OCI-LY7 (cell line): ENCODE results near the gene GBE1. TPM values are rescaled to one million over a fixed set of nuclear protein-coding genes. Genes with fewer than 3 reads are reported as not detected.

ENCODE experiments used
- BruUV-seq: library from RNA; stranded (reverse); fragments of 400-500 nt; replicated peaks from 2 replicates; lab custom pipeline; 2021; lab: Mats Ljungman, UMichigan
- CTCF ChIA-PET: fragments of 300-600 bp; sonication (Branson Sonifier 250); formaldehyde crosslinking; loops from one replicate; lab custom pipeline; 2022; ENCODE audit warnings: antibody characterized with exemption; ENCODE audit not compliant: unreplicated experiment; lab: Charles Lee
- POLR2A ChIA-PET: fragments of 300-600 bp; sonication (Branson Sonifier 250); formaldehyde crosslinking; loops from one replicate; lab custom pipeline; 2022; ENCODE audit warnings: antibody characterized with exemption; lab: Charles Lee
- DNase-seq: peaks from one replicate; pipeline ENCODE4 v3.0.0-alpha.2; 2015; ENCODE audit warnings: low spot score
- H2AFZ ChIP-seq: fragments of 200-600 bp; sonication (generic), shearing (Covaris generic); 2 replicates; pipeline ENCODE4 v1.6.1; 2014; ENCODE audit warnings: mild to moderate bottlenecking, antibody characterized with exemption, low read length, moderate library complexity
- H3K27ac ChIP-seq: fragments of 200-600 bp; sonication (generic); 2 replicates; pipeline ENCODE4 v1.5.1; 2014; ENCODE audit warnings: mixed run types, low read depth, mild to moderate bottlenecking, moderate library complexity, low read length, inconsistent platforms; ENCODE audit not compliant: poor library complexity, severe bottlenecking
- H3K36me3 ChIP-seq: fragments of 200-600 bp; sonication (generic); 2 replicates; pipeline ENCODE4 v1.6.1; 2014; ENCODE audit warnings: mild to moderate bottlenecking, antibody characterized with exemption, low read length, moderate library complexity, mixed read lengths; ENCODE audit not compliant: insufficient read depth
- H3K4me1 ChIP-seq: fragments of 200-600 bp; sonication (generic); 2 replicates; pipeline ENCODE4 v1.5.1; 2014; ENCODE audit warnings: mild to moderate bottlenecking, low read length; ENCODE audit not compliant: insufficient read depth, poor library complexity, severe bottlenecking
- H3K4me2 ChIP-seq: fragments of 200-600 bp; sonication (generic); 2 replicates; pipeline ENCODE4 v1.6.1; 2014; ENCODE audit warnings: mild to moderate bottlenecking, low read length
- H3K4me3 ChIP-seq: fragments of 200-600 bp; sonication (generic); 2 replicates; pipeline ENCODE4 v1.5.1; 2014; ENCODE audit warnings: mild to moderate bottlenecking, low read depth, low read length; ENCODE audit not compliant: poor library complexity, severe bottlenecking
- H3K79me2 ChIP-seq: fragments of 200-600 bp; sonication (generic); 2 replicates; pipeline ENCODE4 v1.6.1; 2016; ENCODE audit warnings: low read depth, mild to moderate bottlenecking, low read length, moderate library complexity, mixed read lengths; ENCODE audit not compliant: insufficient read depth
- H3K9me2 ChIP-seq: fragments of 200-600 bp; sonication (generic); 2 replicates; pipeline ENCODE4 v1.6.1; 2016; ENCODE audit warnings: mild to moderate bottlenecking, low read length, mixed read lengths; ENCODE audit not compliant: insufficient read depth
- H3K9me3 ChIP-seq: fragments of 200-600 bp; sonication (generic); 2 replicates; pipeline ENCODE4 v1.6.1; 2014; ENCODE audit warnings: mild to moderate bottlenecking, mixed run types, low read length, mixed read lengths
- H4K20me1 ChIP-seq: fragments of 200-600 bp; sonication (generic); 2 replicates; pipeline ENCODE4 v1.6.1; 2014; ENCODE audit warnings: mild to moderate bottlenecking, antibody characterized with exemption, low read length, moderate library complexity, mixed read lengths; ENCODE audit not compliant: insufficient read depth
- EZH2phosphoT487 ChIP-seq: fragments of 200-600 bp; sonication (generic); IDR thresholded peaks from 2 replicates; pipeline ENCODE4 v1.6.1; 2018; ENCODE audit warnings: low read depth, borderline replicate concordance, mild to moderate bottlenecking, mixed run types, antibody characterized with exemption, low read length, moderate library complexity, mixed read lengths
- intact Hi-C: fragments of 100-400 bp; cut with micrococcal nuclease; formaldehyde crosslinking; loops from one replicate; pipeline ENCODE4 v1.10.0; 2022; ENCODE audit not compliant: unreplicated experiment
- total RNA-seq, 2 experiments: library from RNA; depleted of rRNA in 1 of 2; stranded (reverse); fragments of >200 nt in 1 of 2; shearing (Covaris generic) in 1 of 2; gene quantifications; 2 replicates each; pipeline ENCODE4 v1.2.3, GENCODE V29; 2014 to 2022
- TF ChIP-seq, protein P1 (sequence below): fragments of 200-600 bp; sonication (generic); conservative IDR thresholded peaks from 2 replicates; pipeline ENCODE4 v1.5.1; 2014; ENCODE audit warnings: mild to moderate bottlenecking, antibody characterized with exemption, low read length, moderate library complexity, mixed read lengths

The GBE1 gene
- total RNA-seq, 2 experiments from 2014 or later = 10.7 to 24.4 TPM

- H3K9me3 ChIP-seq = no peaks in the 10 kb centered on the region
- H4K20me1 ChIP-seq = no peaks in the 10 kb centered on the region
- intact Hi-C loops = no loop called here
- no peaks in the 10 kb centered on the region for H3K36me3 ChIP-seq
- H2AFZ ChIP-seq = no peak overlapping the region
- TF ChIP-seq, protein P1, sequence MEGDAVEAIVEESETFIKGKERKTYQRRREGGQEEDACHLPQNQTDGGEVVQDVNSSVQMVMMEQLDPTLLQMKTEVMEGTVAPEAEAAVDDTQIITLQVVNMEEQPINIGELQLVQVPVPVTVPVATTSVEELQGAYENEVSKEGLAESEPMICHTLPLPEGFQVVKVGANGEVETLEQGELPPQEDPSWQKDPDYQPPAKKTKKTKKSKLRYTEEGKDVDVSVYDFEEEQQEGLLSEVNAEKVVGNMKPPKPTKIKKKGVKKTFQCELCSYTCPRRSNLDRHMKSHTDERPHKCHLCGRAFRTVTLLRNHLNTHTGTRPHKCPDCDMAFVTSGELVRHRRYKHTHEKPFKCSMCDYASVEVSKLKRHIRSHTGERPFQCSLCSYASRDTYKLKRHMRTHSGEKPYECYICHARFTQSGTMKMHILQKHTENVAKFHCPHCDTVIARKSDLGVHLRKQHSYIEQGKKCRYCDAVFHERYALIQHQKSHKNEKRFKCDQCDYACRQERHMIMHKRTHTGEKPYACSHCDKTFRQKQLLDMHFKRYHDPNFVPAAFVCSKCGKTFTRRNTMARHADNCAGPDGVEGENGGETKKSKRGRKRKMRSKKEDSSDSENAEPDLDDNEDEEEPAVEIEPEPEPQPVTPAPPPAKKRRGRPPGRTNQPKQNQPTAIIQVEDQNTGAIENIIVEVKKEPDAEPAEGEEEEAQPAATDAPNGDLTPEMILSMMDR = no peak
- H3K4me1 ChIP-seq = peaks cover 11% of the 10 kb centered on the region
- no peak overlapping the region for H3K4me3 ChIP-seq
- no peak for DNase-seq
- H3K79me2 ChIP-seq = no peaks in the 10 kb centered on the region
- ChIA-PET POLR2A (interaction anchor here (0.8 to 1.2 kb wide), 2 partner anchors 10 to 63 kb away, joined by 3 to 4 read pairs; no protein-coding TSS in a partner anchor), CTCF (no interaction called here)
- BruUV-seq = no TSS peak
- H3K4me2 ChIP-seq = no peak overlapping the region
- no peak overlapping the region for H3K27ac ChIP-seq
- no peaks in the 10 kb centered on the region for H3K9me2 ChIP-seq
Observed at GRCh38 chr3:81484520-81484919, 276.9 kb downstream of the GBE1 start.

- no peak for DNase-seq
- H3K4me1 ChIP-seq = peaks cover 11% of the 10 kb centered on the region
- no peaks in the 10 kb centered on the region for H3K9me3 ChIP-seq
- TF ChIP-seq EZH2phosphoT487 = no peak
- TF ChIP-seq, protein P1 = no peak
- H4K20me1 ChIP-seq = no peaks in the 10 kb centered on the region
- CTCF ChIA-PET = no interaction called here
- H3K79me2 ChIP-seq = no peaks in the 10 kb centered on the region
- no peaks in the 10 kb centered on the region for H3K36me3 ChIP-seq
- intact Hi-C loops = no loop called here
- H2AFZ ChIP-seq = no peak overlapping the region
- H3K9me2 ChIP-seq = 0 out of 2 replicates have a peak, but pooled peaks cover 4% of the 10 kb centered on the region
- H3K4me3 ChIP-seq = no peak overlapping the region
- H3K4me2 ChIP-seq = no peak overlapping the region
- no TSS peak for BruUV-seq
- H3K27ac ChIP-seq = no peak overlapping the region
- POLR2A ChIA-PET = no interaction called here
Observed at GRCh38 chr3:81483046-81483445, 278.4 kb downstream of the GBE1 start.

- no peak overlapping the region for H2AFZ ChIP-seq
- 0 out of 2 replicates have a peak, but pooled peaks cover 4% of the 10 kb centered on the region for H3K9me2 ChIP-seq
- no peak overlapping the region for H3K4me2 ChIP-seq
- no peak for DNase-seq
- no peak overlapping the region for H3K4me3 ChIP-seq
- H4K20me1 ChIP-seq = no peaks in the 10 kb centered on the region
- BruUV-seq = no TSS peak
- POLR2A ChIA-PET = no interaction called here
- CTCF ChIA-PET = no interaction called here
- H3K36me3 ChIP-seq = no peaks in the 10 kb centered on the region
- no peaks in the 10 kb centered on the region for H3K9me3 ChIP-seq
- no peaks in the 10 kb centered on the region for H3K79me2 ChIP-seq
- no peaks in the 10 kb centered on the region for H3K4me1 ChIP-seq
- H3K27ac ChIP-seq = no peak overlapping the region
- TF ChIP-seq EZH2phosphoT487 = no peak
- TF ChIP-seq, protein P1 = no peak
- intact Hi-C loops = no loop called here
Observed at GRCh38 chr3:81477740-81478139, 283.7 kb downstream of the GBE1 start.
